ENCODE measurements around the gene DTD1.
"Not testable (repeated sequence)": the region's sequence is repeated elsewhere in the genome, so short reads cannot be mapped to it uniquely, and the experiment has no call there.

Gene DTD1

DNA sequence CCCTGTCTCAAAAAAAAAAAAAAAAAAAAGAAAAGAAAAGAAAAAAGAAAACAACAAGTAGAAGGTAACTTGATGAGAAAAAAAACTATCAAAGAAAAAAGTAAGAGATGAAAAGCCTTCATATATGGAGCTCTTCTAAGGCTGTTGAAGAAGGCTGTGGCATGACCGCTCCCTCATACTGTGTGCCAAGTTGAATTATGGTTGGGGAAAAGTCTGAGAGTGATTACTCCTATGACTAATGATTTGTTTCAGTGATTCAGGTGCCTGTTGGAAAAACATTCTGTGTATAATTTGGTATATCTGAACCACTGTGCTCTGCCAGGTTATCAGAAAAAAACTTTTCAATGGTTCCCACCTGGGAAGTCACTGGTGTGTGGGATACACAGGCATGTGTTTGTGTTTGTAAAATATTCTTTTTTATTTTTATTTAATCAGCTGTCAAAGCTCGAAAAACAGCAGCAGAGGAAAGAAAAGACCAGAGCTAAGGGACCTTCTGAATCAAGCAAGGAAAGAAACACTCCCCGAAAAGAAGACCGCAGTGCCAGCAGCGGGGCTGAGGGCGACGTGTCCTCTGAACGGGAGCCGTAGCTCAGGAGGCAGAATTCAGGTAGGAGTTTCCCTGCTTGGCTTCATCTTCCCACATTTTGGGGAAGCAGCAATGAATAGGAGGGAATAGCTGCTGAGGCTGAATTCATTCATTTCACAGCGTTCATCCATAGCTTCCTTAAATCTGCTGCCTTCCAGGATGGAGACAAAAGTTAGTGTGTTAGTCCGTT is 156.0 kb downstream of the DTD1 start:
- DNase-seq, result no peak

GRCh38 chr20:18747090-18747489 is 159.2 kb downstream of the DTD1 start:
- no peak for DNase-seq

DNA sequence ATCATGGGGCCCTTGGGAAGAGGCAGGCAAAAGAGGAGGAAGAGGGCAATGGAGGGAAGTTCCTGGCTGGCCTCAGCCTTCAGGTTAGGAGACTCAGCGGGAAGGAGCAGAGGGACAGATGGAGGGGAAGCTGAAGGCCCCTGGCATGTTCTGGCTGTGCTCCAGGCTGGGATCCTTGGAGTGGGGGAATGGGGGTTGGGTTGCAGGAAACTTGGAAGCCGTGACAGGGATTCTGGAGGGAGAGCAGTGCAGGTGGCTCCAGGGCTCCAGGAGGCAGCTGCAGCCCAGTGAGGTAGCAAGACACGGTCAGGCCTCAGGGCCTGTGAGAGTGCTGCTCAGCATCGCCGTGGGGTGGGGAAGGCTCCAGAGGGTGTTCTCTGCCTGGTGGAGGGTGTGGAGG is 161.1 kb downstream of the DTD1 start:
- DNase-seq, result no peak

DNA sequence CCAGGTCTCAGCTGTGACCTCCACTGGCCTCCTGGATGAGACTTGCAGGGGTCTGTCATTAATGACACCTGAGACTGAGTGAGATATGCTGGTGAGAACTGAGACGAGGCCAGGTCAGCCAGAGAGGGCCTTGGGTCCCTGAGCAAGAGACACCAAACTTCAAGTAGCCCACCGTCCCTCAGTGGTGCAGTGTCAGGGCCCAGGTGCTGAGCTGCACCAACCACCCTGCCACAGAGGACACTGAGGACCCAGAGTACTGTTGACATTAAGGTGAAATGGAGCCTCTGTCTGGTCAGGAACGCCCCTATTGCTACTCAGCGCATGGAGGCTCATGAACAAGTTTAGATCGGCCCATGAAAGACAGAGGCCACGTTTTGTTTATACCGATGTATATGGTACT is 161.7 kb downstream of the DTD1 start:
- no peak for DNase-seq

DNA sequence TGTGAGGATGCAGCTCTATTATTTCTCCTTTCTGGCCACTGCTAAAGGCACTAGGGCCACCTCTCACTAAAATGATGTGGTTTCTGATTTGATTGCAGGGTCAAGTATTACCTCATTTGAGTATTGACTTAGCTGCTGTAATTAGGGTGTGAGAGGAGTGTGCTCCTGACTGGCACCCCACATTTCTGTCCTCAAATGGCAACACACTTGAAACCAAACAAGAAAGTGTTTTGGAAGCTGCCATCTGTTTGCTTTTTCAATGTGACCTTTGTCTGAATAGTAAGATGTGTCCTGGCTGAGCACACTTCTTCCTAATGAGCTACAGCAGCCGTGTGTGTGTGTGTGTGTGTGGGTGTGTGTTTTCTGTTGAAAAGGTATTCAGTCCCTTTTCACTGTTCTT is 162.9 kb downstream of the DTD1 start:
- no peak for DNase-seq

GRCh38 chr20:18754030-18754652 is 166.3 kb downstream of the DTD1 start:
- no peak for DNase-seq

GRCh38 chr20:18754653-18755045 is 166.8 kb downstream of the DTD1 start:
- no peak for DNase-seq

GRCh38 chr20:18760852-18761251 is 173.0 kb downstream of the DTD1 start:
- not testable (repeated sequence) for DNase-seq

DNA sequence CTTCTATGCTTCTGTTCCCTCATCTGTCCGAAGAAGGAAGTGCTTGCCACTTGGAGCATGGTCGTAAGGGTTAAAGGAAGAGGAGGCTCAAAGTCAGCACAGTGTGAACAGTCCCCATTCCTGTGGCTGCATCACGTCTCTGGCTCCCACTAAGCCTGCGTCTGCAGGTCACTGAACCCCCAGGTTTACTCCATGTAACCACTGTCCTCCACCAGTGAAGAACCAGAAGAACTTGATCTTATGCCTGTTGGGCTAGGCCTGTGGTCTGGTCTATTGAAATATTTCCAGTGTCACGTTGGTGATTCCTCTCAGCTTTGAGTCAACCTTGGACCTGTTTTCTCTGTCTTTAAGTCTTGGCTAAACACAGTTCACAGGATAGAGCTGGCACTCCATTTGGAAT is 179.8 kb downstream of the DTD1 start:
- no peak for DNase-seq

- no peak for DNase-seq
These were observed 185.7 kb downstream of the DTD1 start for GRCh38 chr20:18773566-18773965.

DNA sequence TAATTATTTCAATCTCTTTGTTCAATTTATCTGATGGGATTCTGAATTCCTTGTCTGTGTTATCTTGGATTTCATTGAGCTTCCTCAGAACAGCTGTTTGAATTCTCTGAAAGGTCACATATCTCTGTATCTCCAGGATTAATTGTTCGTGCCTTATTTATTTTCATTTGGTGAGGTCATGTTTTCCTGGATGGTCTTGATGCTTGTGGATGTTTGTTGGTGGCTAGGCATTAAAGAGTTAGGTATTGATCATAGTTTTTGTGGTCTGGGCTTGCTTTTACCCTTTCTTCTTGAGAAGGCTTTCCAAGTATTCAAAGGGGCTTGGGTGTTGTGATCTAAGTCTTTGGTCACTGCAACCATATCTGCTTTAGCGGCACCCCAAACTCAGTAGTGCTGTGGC is 186.4 kb downstream of the DTD1 start:
- DNase-seq, result no peak

DNA sequence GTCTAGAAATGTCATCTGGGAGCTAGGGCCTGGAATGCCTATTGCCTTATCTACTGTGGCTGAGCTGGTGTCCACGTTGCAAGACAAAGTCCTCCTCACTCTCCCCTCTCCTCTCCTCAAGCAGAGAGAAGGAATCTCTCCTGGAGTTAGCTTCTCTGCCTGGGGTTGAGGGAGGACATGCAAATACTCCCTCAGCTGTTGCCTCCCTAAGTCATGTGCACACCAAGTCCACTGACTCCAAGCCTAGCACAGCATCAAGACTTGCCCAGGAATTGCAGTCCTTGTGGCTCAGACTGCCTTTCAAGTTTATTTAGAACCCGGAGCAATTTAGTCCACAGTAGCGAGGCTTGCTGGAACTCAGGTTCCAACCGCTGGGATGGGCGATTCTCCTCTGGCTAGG is 187.8 kb downstream of the DTD1 start:
- no peak for DNase-seq

DNA sequence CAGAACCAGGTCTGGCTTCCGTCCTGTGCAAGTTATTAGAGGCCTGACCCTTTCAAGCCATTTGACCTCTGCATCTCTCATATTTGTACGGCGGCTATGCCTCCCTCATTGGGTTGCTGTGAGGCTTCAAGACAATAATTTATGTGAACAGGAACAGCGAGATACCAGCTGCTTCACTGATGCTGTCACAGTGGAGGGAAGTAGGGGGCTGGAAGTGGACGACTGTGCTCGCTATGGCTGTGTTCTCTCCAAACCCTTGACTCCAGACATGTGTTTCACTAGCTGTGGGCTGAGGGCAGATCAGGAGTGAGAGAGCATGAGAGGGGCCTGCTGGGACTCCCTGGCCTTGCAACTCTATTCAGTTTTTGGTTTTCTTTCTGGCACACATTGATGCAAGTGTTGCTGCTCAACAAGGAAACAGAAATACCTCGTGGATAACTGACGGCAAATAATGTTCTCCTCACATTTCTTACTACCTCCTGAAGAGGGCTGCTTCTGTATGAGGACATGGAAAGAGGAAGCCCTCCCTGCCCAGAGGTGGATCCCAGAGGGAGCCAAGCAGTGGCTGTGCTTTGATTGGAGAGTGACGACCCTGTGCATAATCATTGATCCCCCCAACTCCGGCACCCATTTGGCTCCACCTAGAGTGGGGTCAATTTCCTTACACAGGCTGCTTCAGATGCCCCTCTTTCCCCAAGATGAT is 191.0 kb downstream of the DTD1 start:
- DNase-seq, result no peak

DNA sequence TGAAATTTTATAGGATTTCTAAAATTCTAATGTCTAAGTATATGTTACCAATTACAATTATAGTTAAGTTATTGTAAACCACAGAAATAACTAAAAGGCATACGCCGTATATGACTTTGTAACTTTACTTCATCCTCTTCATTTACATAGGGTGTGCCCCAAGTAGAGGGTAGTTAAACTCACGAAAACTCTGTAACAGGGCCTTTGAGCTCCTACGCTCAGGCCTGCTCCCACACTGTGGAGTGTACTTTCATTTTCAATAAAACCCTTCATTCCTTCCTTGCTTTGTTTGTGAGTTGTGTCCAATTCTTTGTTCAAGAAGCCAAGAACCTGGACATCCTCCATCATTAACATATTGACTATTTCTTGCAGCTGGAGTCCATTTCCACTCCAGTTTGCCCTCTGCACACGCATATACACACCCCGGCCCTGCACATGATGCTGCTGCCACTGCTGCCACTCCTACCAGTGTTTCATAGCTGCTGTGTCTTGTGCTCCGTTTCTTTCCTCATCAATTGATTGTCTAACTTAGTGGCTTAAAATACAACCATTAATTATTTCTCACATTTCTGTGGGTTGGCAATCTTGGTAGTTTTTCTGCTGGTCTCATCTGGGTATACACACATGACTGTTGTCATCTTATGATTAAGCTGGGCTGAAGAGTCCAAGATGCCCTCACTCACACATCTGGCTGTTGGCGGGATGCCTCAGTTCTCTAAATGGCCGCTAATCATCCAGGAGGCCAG is 192.7 kb downstream of the DTD1 start:
- DNase-seq, result no peak

DNA sequence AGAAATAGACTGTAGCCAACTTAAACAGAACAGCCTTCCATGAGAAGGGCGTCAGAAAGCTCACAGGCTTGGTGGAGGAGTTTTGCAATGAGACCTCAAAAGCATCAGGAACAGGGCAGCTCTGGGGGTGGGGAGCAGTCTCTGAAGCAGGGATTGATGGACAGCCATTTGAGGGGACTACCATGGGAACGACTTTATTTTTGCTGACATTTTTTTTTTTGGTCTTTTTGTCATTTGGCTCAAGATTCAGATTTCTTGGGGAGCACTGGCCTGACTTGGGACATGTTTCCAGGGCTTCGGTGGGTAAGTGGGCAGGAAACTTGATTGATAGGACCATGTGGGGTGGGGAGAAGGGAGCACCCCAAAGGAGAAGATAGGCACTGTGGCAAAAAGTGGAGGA is 193.7 kb downstream of the DTD1 start:
- DNase-seq, result no peak

DNA sequence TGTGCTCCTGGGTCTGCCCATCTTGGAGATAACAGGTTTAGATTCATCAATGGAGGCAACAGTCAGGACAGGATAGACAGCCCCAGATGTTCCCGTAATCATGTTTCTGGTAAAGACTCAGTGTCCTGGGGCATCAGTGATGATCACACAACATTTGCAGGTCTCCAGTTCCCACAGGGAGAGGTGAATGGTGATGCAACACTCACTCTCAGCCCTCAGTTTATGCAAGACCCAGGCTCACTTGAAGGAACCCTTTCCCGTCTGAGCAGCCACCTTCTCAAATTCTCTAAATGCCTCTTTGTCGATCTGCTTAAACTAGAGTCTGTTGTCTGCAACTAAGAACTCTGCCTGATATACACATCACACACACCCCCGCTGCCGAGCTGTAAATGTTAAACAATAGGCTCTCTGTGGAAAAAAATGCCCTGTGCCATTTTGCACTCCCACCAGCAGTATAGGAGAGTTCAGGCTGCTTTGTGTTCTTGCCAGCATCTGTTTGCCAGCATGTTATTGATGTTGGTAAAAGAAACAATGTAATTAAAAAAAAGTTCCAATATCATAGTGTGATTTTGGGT is 195.6 kb downstream of the DTD1 start:
- no peak for DNase-seq

- not testable (repeated sequence) for DNase-seq
These were observed 199.2 kb downstream of the DTD1 start for GRCh38 chr20:18787046-18787445.

DNA sequence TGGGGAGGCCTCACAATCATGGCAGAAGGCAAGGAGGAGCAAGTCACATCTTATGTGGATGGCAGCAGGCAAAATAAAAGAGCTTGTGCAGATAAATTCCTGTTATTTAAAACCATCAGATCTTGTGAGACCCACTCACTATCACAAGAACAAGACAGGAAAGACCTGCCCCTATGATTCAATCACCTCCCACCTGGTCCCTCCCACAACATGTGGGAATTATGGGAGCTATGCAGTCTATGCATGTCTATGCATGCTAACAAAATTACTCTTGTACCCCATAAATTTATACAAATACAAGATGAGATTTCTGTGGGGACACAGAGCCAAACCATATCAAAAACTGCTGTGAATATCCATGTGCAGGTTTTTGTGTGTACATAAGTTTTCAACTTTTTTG is 200.2 kb downstream of the DTD1 start:
- DNase-seq, result no peak

- no peak for DNase-seq
These were observed 202.9 kb downstream of the DTD1 start for GRCh38 chr20:18790787-18791186.

DNA sequence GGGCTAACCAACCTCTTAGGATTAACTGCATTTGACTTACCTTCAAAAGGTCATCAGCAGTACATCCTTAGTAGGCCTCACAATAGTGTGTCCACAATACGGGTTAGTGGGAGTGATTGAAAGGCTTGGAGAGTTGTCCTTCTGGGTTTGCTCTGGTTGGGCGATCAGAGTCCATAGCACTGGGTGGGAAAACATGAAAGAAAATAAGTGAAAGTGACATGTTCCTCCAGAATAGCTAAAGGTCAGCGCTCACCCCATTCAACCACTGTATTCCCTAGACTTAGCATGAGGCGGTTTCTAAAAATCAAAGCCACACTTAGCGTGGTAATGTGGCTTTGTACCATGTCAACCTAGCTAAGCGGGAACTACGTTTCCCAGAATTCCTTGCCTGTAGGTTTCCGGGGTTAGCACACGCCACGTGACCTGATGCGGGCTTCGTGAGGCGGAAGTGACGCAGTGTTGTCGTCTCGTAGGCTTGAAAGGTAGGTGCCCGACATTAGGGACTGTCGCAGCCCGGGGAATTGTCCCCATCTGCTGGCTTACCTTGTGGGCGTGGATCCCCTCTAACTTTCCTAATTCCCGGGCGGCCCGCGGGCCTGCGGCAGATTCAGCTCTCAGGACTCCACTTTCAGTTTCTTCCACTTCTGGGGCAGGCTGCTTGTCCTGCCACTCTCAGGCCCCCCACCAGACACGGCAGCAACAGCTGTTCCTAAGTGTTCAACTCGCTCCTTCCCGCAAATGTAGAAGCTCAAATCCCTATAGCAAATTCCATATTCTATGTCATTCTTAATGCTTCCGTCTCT is 206.0 kb downstream of the DTD1 start:
- DNase-seq, result peak; percentile 85 to 88

DNA sequence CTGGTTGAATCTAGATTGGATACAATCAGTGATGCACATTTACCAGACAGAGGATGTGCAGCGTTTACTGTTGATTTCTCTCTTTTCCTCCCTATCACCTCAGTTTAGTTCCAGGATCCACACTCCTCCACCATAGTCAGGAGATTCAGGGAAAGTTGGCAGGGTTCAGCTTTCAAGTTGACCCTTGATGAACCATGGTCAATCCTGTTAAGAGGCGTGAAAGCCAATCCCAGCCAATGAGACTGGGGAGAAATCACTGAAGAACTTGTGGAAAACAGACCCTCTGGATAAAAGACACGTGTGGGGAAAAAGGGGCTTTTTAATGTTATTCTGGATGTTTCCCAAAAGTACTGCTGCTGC is 206.6 kb downstream of the DTD1 start:
- DNase-seq, result no peak

- DNase-seq, result no peak
These were observed 207.5 kb downstream of the DTD1 start for GRCh38 chr20:18795366-18795765.
